Parathyroid adenoma (tissue), 2 donors: ENCODE data around the gene ARRDC4.

ENCODE experiments used
- H2AFZ ChIP-seq: fragments of 300-600 bp; sonication (generic); one replicate; pipeline ENCODE4 v1.7.0; 2017; ENCODE audit warnings: antibody characterized with exemption, mild to moderate bottlenecking
- H3K27ac ChIP-seq: fragments of 300-600 bp; sonication (generic); one replicate; pipeline ENCODE4 v1.7.0; 2017
- H3K27me3 ChIP-seq: fragments of 300-600 bp; sonication (generic); one replicate; pipeline ENCODE4 v1.7.0; 2017; ENCODE audit warnings: low read length; ENCODE audit not compliant: control insufficient read depth, insufficient read depth
- H3K36me3 ChIP-seq: fragments of 300-600 bp; sonication (generic); one replicate; pipeline ENCODE4 v1.7.0; 2017; ENCODE audit warnings: low read length; ENCODE audit not compliant: control insufficient read depth, insufficient read depth
- H3K4me1 ChIP-seq: fragments of 300-600 bp; sonication (generic); one replicate; pipeline ENCODE4 v1.7.0; 2017; ENCODE audit warnings: control low read depth
- H3K4me2 ChIP-seq: fragments of 300-600 bp; sonication (generic); one replicate; pipeline ENCODE4 v1.7.0; 2017; ENCODE audit warnings: low read length
- H3K4me3 ChIP-seq: fragments of 300-600 bp; sonication (generic); one replicate; pipeline ENCODE4 v1.7.0; 2017; ENCODE audit warnings: low read depth, low read length
- H3K79me2 ChIP-seq: fragments of 300-600 bp; sonication (generic); one replicate; pipeline ENCODE4 v1.7.0; 2017; ENCODE audit warnings: control low read depth
- H3K9ac ChIP-seq: fragments of 300-600 bp; sonication (generic); one replicate; pipeline ENCODE4 v1.7.0; 2017; ENCODE audit warnings: mild to moderate bottlenecking
- H3K9me3 ChIP-seq: fragments of 300-600 bp; sonication (generic); one replicate; pipeline ENCODE4 v1.7.0; 2017; ENCODE audit warnings: low read length; ENCODE audit not compliant: control insufficient read depth
- TF ChIP-seq, protein P1 (sequence below): fragments of 300-600 bp; sonication (generic); IDR thresholded peaks from one replicate; pipeline ENCODE4 v1.7.0; 2017; ENCODE audit warnings: antibody characterized with exemption, mild to moderate bottlenecking
- donor health status: primary hyperparathyroidism.

The ARRDC4 gene

DNA sequence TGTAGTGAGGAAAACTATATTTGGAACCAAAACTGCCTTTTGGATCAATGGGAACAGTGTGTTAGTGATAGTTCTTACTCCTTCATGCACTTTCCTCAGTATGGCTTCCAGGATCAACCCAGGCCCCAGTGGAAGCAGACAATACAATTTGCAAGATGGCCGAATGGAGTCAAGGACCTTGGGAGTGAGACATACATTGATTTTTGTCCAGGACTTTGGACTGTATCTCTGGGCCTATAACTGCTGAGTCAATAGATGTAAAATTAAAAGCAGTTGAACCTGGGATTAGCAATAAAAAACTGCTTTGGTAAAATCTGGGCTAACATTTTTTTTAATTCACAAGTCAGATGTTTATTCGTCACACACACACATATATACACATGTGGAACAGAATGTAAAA is 1.8 kb downstream of the ARRDC4 start:
- no peaks in the 10 kb centered on the region for H3K79me2 ChIP-seq
- peak overlapping the region; percentile 84 for H3K4me3 ChIP-seq
- H3K27me3 ChIP-seq, result no peaks in the 10 kb centered on the region
- no peaks in the 10 kb centered on the region for H3K4me1 ChIP-seq
- H3K4me2 ChIP-seq, result peak overlapping the region; percentile 77
- H3K27ac ChIP-seq, result no peak overlapping the region
- H2AFZ ChIP-seq, result no peak overlapping the region
- TF ChIP-seq, protein P1, sequence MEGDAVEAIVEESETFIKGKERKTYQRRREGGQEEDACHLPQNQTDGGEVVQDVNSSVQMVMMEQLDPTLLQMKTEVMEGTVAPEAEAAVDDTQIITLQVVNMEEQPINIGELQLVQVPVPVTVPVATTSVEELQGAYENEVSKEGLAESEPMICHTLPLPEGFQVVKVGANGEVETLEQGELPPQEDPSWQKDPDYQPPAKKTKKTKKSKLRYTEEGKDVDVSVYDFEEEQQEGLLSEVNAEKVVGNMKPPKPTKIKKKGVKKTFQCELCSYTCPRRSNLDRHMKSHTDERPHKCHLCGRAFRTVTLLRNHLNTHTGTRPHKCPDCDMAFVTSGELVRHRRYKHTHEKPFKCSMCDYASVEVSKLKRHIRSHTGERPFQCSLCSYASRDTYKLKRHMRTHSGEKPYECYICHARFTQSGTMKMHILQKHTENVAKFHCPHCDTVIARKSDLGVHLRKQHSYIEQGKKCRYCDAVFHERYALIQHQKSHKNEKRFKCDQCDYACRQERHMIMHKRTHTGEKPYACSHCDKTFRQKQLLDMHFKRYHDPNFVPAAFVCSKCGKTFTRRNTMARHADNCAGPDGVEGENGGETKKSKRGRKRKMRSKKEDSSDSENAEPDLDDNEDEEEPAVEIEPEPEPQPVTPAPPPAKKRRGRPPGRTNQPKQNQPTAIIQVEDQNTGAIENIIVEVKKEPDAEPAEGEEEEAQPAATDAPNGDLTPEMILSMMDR, result no peak
- no peaks in the 10 kb centered on the region for H3K9me3 ChIP-seq
- no peak overlapping the region for H3K9ac ChIP-seq
- H3K36me3 ChIP-seq, result no peaks in the 10 kb centered on the region

GRCh38 chr15:97963779-97964178 is 3.3 kb downstream of the ARRDC4 start:
- H3K4me1 ChIP-seq, result no peaks in the 10 kb centered on the region
- H3K9me3 ChIP-seq, result no peaks in the 10 kb centered on the region
- no peak overlapping the region for H3K27ac ChIP-seq
- TF ChIP-seq, protein P1, result no peak
- no peaks in the 10 kb centered on the region for H3K79me2 ChIP-seq
- H3K4me2 ChIP-seq, result no peak overlapping the region
- H3K36me3 ChIP-seq, result no peaks in the 10 kb centered on the region
- no peaks in the 10 kb centered on the region for H3K27me3 ChIP-seq
- H3K9ac ChIP-seq, result no peak overlapping the region
- no peak overlapping the region for H3K4me3 ChIP-seq
- H2AFZ ChIP-seq, result no peak overlapping the region

DNA sequence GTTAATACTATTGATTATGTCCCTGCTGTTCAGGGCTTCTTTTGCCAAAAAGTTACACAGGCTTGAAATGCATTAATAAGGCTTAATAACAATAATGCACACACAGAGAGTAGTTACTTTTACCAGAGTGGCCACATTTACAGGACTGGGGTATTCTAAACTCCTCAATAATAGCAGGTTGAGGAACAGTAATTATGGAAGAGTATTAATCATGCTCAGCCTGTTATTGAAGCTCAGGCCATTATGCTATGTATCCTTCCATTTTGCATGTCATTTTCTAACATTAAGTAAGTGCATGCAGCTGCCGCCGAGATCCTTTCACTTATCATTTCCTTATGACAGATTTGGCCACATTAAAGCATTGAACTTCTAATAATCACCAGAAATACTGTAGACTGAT is 5.7 kb downstream of the ARRDC4 start:
- Histone ChIP-seq H3K4me1 (no peaks in the 10 kb centered on the region), H3K9ac (no peak overlapping the region), H3K36me3 (no peaks in the 10 kb centered on the region), H3K9me3 (no peaks in the 10 kb centered on the region), H3K4me3 (no peak overlapping the region), H2AFZ (no peak overlapping the region), H3K79me2 (no peaks in the 10 kb centered on the region), H3K4me2 (no peak overlapping the region), H3K27ac (no peak overlapping the region), H3K27me3 (no peaks in the 10 kb centered on the region)
- TF ChIP-seq, protein P1, result no peak

DNA sequence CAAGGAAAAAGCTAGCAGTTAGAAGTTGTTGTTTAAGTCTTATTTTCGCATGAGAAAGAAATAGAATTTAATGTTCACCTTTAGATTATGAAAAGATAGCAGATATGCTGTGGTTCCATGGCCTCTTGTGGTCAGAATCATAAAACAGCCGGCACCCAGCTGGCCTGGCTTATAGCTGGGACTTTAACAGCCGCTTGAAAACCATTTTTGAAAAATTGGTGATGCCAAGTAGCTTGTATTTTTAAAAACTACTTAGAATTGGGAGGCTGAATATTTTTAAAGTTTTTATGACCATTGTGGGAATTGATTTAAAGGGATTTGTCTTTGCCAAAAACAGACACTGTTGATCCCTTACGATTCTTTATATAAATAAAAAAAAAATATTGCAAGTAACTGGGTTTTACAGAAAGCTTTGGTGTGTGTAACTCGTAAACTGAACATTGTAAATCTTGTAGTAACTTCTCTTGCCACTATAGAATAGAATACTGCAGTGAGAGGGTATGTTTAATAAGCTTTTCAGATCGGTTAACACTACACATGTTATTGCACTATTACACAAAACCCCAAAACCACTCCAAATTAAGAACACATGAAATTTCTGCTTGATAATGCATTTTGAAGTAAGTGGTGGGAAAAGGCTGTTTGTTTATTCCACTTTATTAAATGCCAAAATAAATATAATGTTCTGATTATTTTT is 6.6 kb downstream of the ARRDC4 start:
- Histone ChIP-seq H3K4me3 (no peak overlapping the region), H3K36me3 (no peaks in the 10 kb centered on the region), H3K27me3 (no peaks in the 10 kb centered on the region), H3K4me1 (no peaks in the 10 kb centered on the region), H3K9ac (no peak overlapping the region), H3K27ac (no peak overlapping the region), H3K79me2 (no peaks in the 10 kb centered on the region), H3K4me2 (no peak overlapping the region), H3K9me3 (no peaks in the 10 kb centered on the region), H2AFZ (no peak overlapping the region)
- TF ChIP-seq, protein P1, result no peak

GRCh38 chr15:97967881-97968280 is 7.4 kb downstream of the ARRDC4 start:
- Histone ChIP-seq H3K9me3 (no peaks in the 10 kb centered on the region), H3K9ac (no peak overlapping the region), H3K4me1 (no peaks in the 10 kb centered on the region), H3K36me3 (no peaks in the 10 kb centered on the region), H3K27me3 (no peaks in the 10 kb centered on the region), H3K4me2 (no peak overlapping the region), H3K4me3 (no peak overlapping the region), H3K79me2 (no peaks in the 10 kb centered on the region), H2AFZ (no peak overlapping the region), H3K27ac (no peak overlapping the region)
- TF ChIP-seq, protein P1, result no peak
